Gastroesophageal sphincter (tissue), 3 donors: ENCODE results near the gene GTF2H2C_2.
"Not testable (repeated sequence)": the region's sequence is repeated elsewhere in the genome, so short reads cannot be mapped to it uniquely, and the experiment has no call there.

Experiments
- EP300 ChIP-seq: sonication (generic); formaldehyde crosslinking; IDR thresholded peaks from one replicate; pipeline ENCODE4 v1.6.1; 2017; ENCODE audit warnings: antibody characterized with exemption, mild to moderate bottlenecking
- POLR2A ChIP-seq, 2 donors: fragments of 450-650 bp; IDR thresholded peaks; one replicate each; pipeline ENCODE4 v1.6.1; 2017; ENCODE audit warnings: antibody characterized with exemption in 2 of 2, mild to moderate bottlenecking in 2 of 2, moderate library complexity in 1 of 2
- TF ChIP-seq, protein P1 (sequence below), 4 experiments: fragments of 200-600 bp in 2 of 4; fragments of 450-650 bp in 2 of 4; sonication (generic) in 1 of 4; IDR thresholded peaks; one replicate each; pipeline ENCODE4 v1.5.1; 2017 to 2019; ENCODE audit warnings: antibody characterized with exemption in 4 of 4, mild to moderate bottlenecking in 2 of 4, moderate library complexity in 2 of 4

DNA sequence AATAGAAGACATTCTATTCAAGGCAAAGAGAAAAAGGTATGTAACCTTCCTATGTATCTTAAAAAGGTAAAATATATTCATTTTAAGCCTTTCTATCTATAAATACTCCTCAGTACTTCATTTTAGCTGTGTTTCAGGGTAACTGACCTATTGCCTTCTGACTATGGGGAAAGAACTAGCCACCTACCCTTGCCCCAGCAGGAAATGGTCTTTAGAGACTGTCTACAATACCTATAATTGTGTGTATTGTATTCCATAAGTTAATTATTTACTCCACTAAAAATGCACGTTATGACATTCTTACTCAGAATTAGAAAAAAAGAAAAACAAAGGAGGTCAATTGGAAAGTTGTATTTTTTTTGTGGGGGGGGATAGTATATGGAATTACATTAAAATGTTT is 6.2 kb downstream of the GTF2H2C_2 start:
- TF ChIP-seq, protein P1, sequence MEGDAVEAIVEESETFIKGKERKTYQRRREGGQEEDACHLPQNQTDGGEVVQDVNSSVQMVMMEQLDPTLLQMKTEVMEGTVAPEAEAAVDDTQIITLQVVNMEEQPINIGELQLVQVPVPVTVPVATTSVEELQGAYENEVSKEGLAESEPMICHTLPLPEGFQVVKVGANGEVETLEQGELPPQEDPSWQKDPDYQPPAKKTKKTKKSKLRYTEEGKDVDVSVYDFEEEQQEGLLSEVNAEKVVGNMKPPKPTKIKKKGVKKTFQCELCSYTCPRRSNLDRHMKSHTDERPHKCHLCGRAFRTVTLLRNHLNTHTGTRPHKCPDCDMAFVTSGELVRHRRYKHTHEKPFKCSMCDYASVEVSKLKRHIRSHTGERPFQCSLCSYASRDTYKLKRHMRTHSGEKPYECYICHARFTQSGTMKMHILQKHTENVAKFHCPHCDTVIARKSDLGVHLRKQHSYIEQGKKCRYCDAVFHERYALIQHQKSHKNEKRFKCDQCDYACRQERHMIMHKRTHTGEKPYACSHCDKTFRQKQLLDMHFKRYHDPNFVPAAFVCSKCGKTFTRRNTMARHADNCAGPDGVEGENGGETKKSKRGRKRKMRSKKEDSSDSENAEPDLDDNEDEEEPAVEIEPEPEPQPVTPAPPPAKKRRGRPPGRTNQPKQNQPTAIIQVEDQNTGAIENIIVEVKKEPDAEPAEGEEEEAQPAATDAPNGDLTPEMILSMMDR (IDR thresholded peaks at IDR 0.05): not testable (repeated sequence)
- TF ChIP-seq POLR2A (IDR thresholded peaks at IDR 0.05); EP300: not testable (repeated sequence)
